MM.1S (cell line): ENCODE results near the gene DHRS1.

Experiments
- CTCF ChIP-seq: fragments of 300-600 bp; sonication (generic); IDR thresholded peaks from 2 replicates; pipeline ENCODE4 v1.5.1; 2016; ENCODE audit warnings: antibody characterized with exemption, low read length, mixed read lengths
- EZH2phosphoT487 ChIP-seq: fragments of 300-600 bp; sonication (generic); IDR thresholded peaks from 2 replicates; pipeline ENCODE4 v1.6.1; 2018; ENCODE audit warnings: antibody characterized with exemption, low read length

- TF ChIP-seq CTCF (no peak), EZH2phosphoT487 (no peak)
Measured at GRCh38 chr14:24339284-24340151, 39.9 kb upstream of the DHRS1 start, which contains the start of gene RIPK3.
